CD4-positive, alpha-beta memory T cell (primary cell): ENCODE data around the gene PLXND1. TPM values are rescaled to one million over a fixed set of nuclear protein-coding genes. Genes with fewer than 3 reads are reported as not detected.

Experiments used
- CTCF ChIA-PET: fragments of 350-600 bp; sonication (Branson Sonifier 250); formaldehyde crosslinking; loops from one replicate; lab custom pipeline; 2021; ENCODE audit warnings: inconsistent platforms; ENCODE audit not compliant: partially characterized antibody; lab: Charles Lee
- POLR2A ChIA-PET: fragments of 350-600 bp; sonication (Branson Sonifier 250); formaldehyde crosslinking; loops from one replicate; lab custom pipeline; 2021; ENCODE audit not compliant: partially characterized antibody; lab: Charles Lee
- DNase-seq, 5 donors: peaks; one replicate each; pipeline versions ENCODE4 v3.0.0 to v3.0.0-alpha.2; 2020 to 2022; ENCODE audit warnings: mixed read lengths in 1 of 5
- H3K27ac ChIP-seq: one replicate; pipeline ENCODE4 v1.7.0; 2013; ENCODE audit warnings: low read depth, low read length
- H3K27me3 ChIP-seq: 2 replicates; pipeline ENCODE4 v1.7.0; 2013; ENCODE audit warnings: mild to moderate bottlenecking, low read length, moderate library complexity; ENCODE audit not compliant: insufficient read depth
- H3K36me3 ChIP-seq: 2 replicates; pipeline ENCODE4 v1.7.0; 2013; ENCODE audit warnings: mild to moderate bottlenecking, low read length, moderate library complexity; ENCODE audit not compliant: insufficient read depth
- H3K4me1 ChIP-seq: 2 replicates; pipeline ENCODE4 v1.7.0; 2013; ENCODE audit warnings: mild to moderate bottlenecking, low read length, moderate library complexity; ENCODE audit not compliant: insufficient read depth
- H3K4me3 ChIP-seq, 2 donors: one replicate each; pipeline ENCODE4 v1.7.0; 2013; ENCODE audit warnings: low read length in 2 of 2, mild to moderate bottlenecking in 1 of 2
- H3K9me3 ChIP-seq, 2 donors: one replicate each; pipeline ENCODE4 v1.7.0; 2013; ENCODE audit warnings: low read length in 2 of 2, control low read depth in 1 of 2; ENCODE audit not compliant: control insufficient read depth in 1 of 2
- H3K27ac Mint-ChIP-seq, 7 donors: one replicate each; pipeline ENCODE4 v1.8.0; 2020 to 2021; ENCODE audit warnings: mixed read lengths in 7 of 7, mild to moderate bottlenecking in 6 of 7, inconsistent platforms in 3 of 7, moderate library complexity in 3 of 7
- H3K27me3 Mint-ChIP-seq, 2 donors: one replicate each; pipeline ENCODE4 v1.8.0; 2020 to 2021; ENCODE audit warnings: mixed read lengths in 2 of 2
- H3K36me3 Mint-ChIP-seq, 2 donors: one replicate each; pipeline ENCODE4 v1.8.0; 2020 to 2021; ENCODE audit warnings: mixed read lengths in 2 of 2, inconsistent platforms in 1 of 2, mild to moderate bottlenecking in 1 of 2
- H3K4me1 Mint-ChIP-seq, 4 donors: one replicate each; pipeline ENCODE4 v1.8.0; 2020 to 2021; ENCODE audit warnings: mixed read lengths in 4 of 4, mild to moderate bottlenecking in 1 of 4
- H3K4me3 Mint-ChIP-seq, 8 donors: one replicate each; pipeline ENCODE4 v1.8.0; 2020 to 2021; ENCODE audit warnings: mixed read lengths in 8 of 8, mild to moderate bottlenecking in 7 of 8, moderate library complexity in 6 of 8, inconsistent platforms in 3 of 8
- H3K9me3 Mint-ChIP-seq, 8 donors: one replicate each; pipeline ENCODE4 v1.8.0; 2020 to 2021; ENCODE audit warnings: mixed read lengths in 8 of 8, mild to moderate bottlenecking in 5 of 8, inconsistent platforms in 3 of 8, moderate library complexity in 1 of 8
- intact Hi-C: fragments of 100-400 bp; cut with micrococcal nuclease; formaldehyde crosslinking; loops from one replicate; pipeline ENCODE4 v1.15.1; 2023
- polyA plus RNA-seq, 2 donors: library from polyadenylated mRNA; unstranded; fragments of 300-500 nt; fragmentation: Illumina TruSeq; gene quantifications; one replicate each; pipeline ENCODE4 v1.2.3, GENCODE V29; 2021
- total RNA-seq, 2 experiments: library from RNA; stranded (reverse); gene quantifications; one replicate each; pipeline ENCODE4 v1.2.3, GENCODE V29; 2021

PLXND1 gene
- total and polyA plus RNA-seq, 4 experiments from 2014 or later: 0.03 to 72.5 (median 40.1) TPM

DNA sequence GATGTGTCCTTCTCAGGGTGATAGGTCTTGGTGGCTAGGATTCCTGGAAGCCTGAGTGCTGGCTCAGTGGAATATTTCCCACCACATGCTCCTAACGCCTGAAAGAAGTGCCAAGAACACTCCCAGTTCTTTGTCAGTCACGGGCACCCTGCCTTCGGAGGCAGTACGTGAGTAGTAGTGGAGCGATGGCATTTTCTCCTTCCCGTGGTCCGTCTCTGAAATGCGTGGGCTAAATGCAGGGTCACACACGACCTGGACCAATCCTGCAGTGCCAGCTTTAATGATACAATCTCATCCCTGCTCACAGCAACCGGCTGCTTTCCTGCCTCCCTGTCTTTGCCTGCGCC lies 49.0 kb downstream of the PLXND1 start:
- ChIA-PET CTCF (interaction anchor here (0.9 to 1.3 kb wide), 2 partner anchors 38 to 67 kb away, joined by 3 to 5 read pairs; no protein-coding TSS in a partner anchor), POLR2A (interaction anchor here (1.0 to 2.8 kb wide), 2 partner anchors 19 to 48 kb away, joined by 3 to 16 read pairs; no protein-coding TSS in a partner anchor)
- Mint-ChIP-seq H3K27ac (peak overlapping the region in 1 of 7 donors; percentile 56), H3K36me3 (peaks cover 0 to 5% of the 10 kb centered on the region in 2 donors), H3K4me3 (no peak overlapping the region), H3K9me3 (no peaks in the 10 kb centered on the region), H3K4me1 (peaks cover 6 to 29% (median 20%) of the 10 kb centered on the region in 4 donors), H3K27me3 (peaks cover 0 to 1% of the 10 kb centered on the region in 2 donors)
- Histone ChIP-seq H3K9me3 (no peaks in the 10 kb centered on the region), H3K4me3 (no peak overlapping the region), H3K27ac (no peak overlapping the region), H3K27me3 (no peaks in the 10 kb centered on the region), H3K36me3 (no peaks in the 10 kb centered on the region), H3K4me1 (peaks cover 8% of the 10 kb centered on the region)
- no peak for DNase-seq
- intact Hi-C loops: loop anchor here (10.0 kb wide), 1 partner anchor 47 kb away; the partner anchor contains the start of gene PLXND1

DNA sequence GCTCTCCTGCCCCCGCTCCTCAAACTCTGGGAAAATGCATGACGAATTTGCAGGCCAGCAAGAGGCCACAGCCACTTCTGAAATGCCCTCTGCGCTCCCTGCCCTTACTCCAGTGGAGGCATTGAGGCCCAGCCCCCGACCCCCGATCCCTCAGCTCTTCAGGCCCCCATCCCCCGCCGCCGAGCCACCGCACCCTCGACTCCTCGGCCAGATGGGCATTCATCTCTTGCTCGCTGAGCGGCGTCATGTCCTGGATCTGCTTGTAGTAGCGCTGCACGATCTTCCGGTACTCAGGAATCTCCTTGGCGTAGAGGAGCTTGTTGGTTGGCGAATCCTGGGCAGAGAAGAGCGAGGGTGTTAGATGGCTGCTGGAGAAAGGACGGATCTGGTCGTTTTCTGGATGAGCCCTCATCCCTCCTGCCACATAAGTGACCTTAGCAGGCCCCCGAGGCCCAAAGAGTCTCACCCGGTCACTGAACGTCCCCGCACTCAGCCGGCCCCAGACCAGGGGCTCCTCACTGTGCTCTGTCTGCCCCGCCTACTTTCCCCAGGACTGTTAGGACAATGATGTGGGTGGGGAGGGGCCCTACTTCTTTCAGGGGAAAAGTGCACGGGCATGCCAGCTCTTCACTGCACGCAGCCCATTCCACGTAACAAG lies 49.5 kb downstream of the PLXND1 start:
- Mint-ChIP-seq H3K9me3 (no peaks in the 10 kb centered on the region), H3K4me1 (peaks cover 6 to 29% (median 20%) of the 10 kb centered on the region in 4 donors), H3K4me3 (no peak overlapping the region), H3K27ac (peak overlapping the region in 1 of 7 donors; percentile 50), H3K36me3 (peaks cover 0 to 5% of the 10 kb centered on the region in 2 donors), H3K27me3 (peaks cover 0 to 1% of the 10 kb centered on the region in 2 donors)
- H3K4me1 ChIP-seq: peaks cover 8% of the 10 kb centered on the region
- H3K9me3 ChIP-seq: no peaks in the 10 kb centered on the region
- no peak overlapping the region for H3K4me3 ChIP-seq
- no peak for DNase-seq
- intact Hi-C loops: loop anchor here (10.0 kb wide), 1 partner anchor 48 kb away; the partner anchor contains the start of gene PLXND1
- CTCF ChIA-PET: interaction anchor here (1.3 kb wide), 1 partner anchor 67 kb away, joined by 5 read pairs; no protein-coding TSS in a partner anchor
- no peak overlapping the region for H3K27ac ChIP-seq
- H3K27me3 ChIP-seq: no peaks in the 10 kb centered on the region
- POLR2A ChIA-PET: interaction anchor here (2.8 kb wide), 1 partner anchor 20 kb away, joined by 16 read pairs; no protein-coding TSS in a partner anchor
- no peaks in the 10 kb centered on the region for H3K36me3 ChIP-seq

- POLR2A ChIA-PET: no interaction called here
- Mint-ChIP-seq H3K27me3 (peaks cover 0 to 1% of the 10 kb centered on the region in 2 donors), H3K4me3 (no peak overlapping the region), H3K4me1 (peaks cover 6 to 29% (median 20%) of the 10 kb centered on the region in 4 donors), H3K36me3 (peaks cover 0 to 5% of the 10 kb centered on the region in 2 donors), H3K9me3 (no peaks in the 10 kb centered on the region), H3K27ac (no peak overlapping the region)
- no peaks in the 10 kb centered on the region for H3K27me3 ChIP-seq
- H3K36me3 ChIP-seq: no peaks in the 10 kb centered on the region
- CTCF ChIA-PET: no interaction called here
- H3K4me3 ChIP-seq: no peak overlapping the region
- no peaks in the 10 kb centered on the region for H3K9me3 ChIP-seq
- no peak overlapping the region for H3K27ac ChIP-seq
- peaks cover 8% of the 10 kb centered on the region for H3K4me1 ChIP-seq
- DNase-seq: no peak
- intact Hi-C loops: loop anchor here (10.0 kb wide), 1 partner anchor 48 kb away; the partner anchor contains the start of gene PLXND1
These were observed 50.1 kb downstream of the PLXND1 start for GRCh38 chr3:129556358-129556695.

DNA sequence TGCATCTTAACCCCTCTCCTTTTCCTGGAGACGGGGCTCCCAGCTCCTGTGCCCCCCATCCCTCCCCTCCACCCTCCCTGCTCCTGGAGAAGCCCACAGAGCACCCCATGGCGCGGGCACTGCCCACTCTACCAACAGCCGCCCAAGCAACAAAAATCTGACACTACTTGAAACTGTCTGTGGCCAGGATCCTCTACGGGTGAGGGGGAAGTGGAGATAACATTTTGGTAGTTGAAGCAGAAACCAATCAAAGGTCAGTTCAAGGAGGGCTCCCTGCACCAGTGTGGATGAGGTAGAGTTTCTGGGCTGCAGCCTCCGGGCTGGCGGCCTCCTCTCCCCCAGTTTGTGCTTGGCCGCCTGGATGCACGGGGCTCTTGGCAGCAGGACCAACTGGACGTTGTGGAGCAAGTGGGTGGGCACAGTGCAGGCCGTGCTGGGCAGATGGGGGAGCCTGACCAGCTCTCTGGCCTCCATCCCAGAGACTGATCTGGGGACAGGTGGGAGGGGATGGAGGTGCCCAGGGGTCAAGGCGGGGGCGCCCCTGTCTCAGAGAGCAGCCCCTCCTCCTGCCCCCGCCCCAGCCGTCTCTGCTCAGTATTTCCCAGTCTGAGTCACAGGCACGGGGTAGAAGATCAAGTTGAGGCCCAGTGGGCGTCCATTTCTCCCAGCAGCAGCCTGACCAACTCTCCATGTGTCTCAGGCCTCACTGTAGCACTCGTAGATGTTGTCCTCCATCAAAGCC lies 50.7 kb downstream of the PLXND1 start:
- CTCF ChIA-PET: no interaction called here
- H3K4me1 ChIP-seq: peaks cover 8% of the 10 kb centered on the region

DNA sequence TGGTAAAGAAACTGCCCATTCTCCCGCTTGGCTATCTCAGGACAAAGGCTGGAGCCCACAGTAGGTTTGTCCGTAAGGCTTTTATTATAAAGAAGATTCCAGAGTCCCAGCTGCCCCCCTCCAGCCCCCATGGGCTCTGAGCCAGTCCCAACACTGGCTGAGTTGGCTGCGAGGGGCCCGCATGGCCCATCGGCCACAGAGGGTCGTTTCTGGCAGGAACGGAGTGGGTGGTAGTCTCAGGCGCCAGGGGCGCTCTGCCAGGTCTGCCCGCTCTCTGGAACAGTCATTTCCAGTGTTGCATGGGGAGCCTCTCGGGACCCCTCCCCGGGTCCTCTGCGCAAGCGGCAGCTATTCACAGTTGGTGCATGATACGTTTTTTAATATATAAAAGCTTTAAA lies 51.3 kb downstream of the PLXND1 start:
- Histone ChIP-seq H3K4me1 (peaks cover 8% of the 10 kb centered on the region), H3K27me3 (no peaks in the 10 kb centered on the region), H3K4me3 (no peak overlapping the region), H3K9me3 (no peaks in the 10 kb centered on the region), H3K36me3 (no peaks in the 10 kb centered on the region), H3K27ac (no peak overlapping the region)
- ChIA-PET CTCF (interaction anchor here (1.5 to 1.6 kb wide), 2 partner anchors 65 to 116 kb away, joined by 3 to 5 read pairs; no protein-coding TSS in a partner anchor), POLR2A (interaction anchor here (1.0 to 2.6 kb wide), 3 partner anchors 22 to 50 kb away, joined by 3 to 12 read pairs (median 7); no protein-coding TSS in a partner anchor)
- intact Hi-C loops: loop anchor here (10.0 kb wide), 1 partner anchor 50 kb away; the partner anchor contains the start of gene PLXND1
- peaks cover 4 to 24% (median 19%) of the 10 kb centered on the region in 4 donors for H3K4me1 Mint-ChIP-seq
- no peaks in the 10 kb centered on the region for H3K36me3 Mint-ChIP-seq
- no peak overlapping the region for H3K4me3 Mint-ChIP-seq
- H3K9me3 Mint-ChIP-seq: no peaks in the 10 kb centered on the region
- H3K27ac Mint-ChIP-seq: peak overlapping the region in 1 of 7 donors; percentile 72
- no peak for DNase-seq
- H3K27me3 Mint-ChIP-seq: no peaks in the 10 kb centered on the region

More for the DNA sequence above, 50.7 kb downstream of the PLXND1 start:
- Mint-ChIP-seq H3K36me3 (peaks cover 0 to 3% of the 10 kb centered on the region in 2 donors), H3K9me3 (no peaks in the 10 kb centered on the region), H3K27ac (no peak overlapping the region), H3K4me3 (no peak overlapping the region), H3K27me3 (peaks cover 0 to 1% of the 10 kb centered on the region in 2 donors), H3K4me1 (peaks cover 6 to 28% (median 20%) of the 10 kb centered on the region in 4 donors)
- no peaks in the 10 kb centered on the region for H3K9me3 ChIP-seq
- intact Hi-C loops: loop anchor here (10.0 kb wide), 1 partner anchor 49 kb away; the partner anchor contains the start of gene PLXND1
- no peak overlapping the region for H3K4me3 ChIP-seq
- H3K27ac ChIP-seq: no peak overlapping the region
- no peaks in the 10 kb centered on the region for H3K27me3 ChIP-seq
- H3K36me3 ChIP-seq: no peaks in the 10 kb centered on the region
- DNase-seq: no peak
- POLR2A ChIA-PET: interaction anchor here (2.1 to 2.6 kb wide), 2 partner anchors 21 to 49 kb away, joined by 7 to 12 read pairs; no protein-coding TSS in a partner anchor

- H3K4me3 Mint-ChIP-seq: peak overlapping the region in 2 of 8 donors; percentile 0 to 19
- peaks cover 8% of the 10 kb centered on the region for H3K4me1 ChIP-seq
- peak overlapping the region in 4 of 7 donors; percentile 58 to 77 (median 72) for H3K27ac Mint-ChIP-seq
- H3K9me3 Mint-ChIP-seq: no peaks in the 10 kb centered on the region
- no peak overlapping the region for H3K4me3 ChIP-seq
- no peaks in the 10 kb centered on the region for H3K36me3 ChIP-seq
- ChIA-PET POLR2A (interaction anchor here (1.0 to 2.6 kb wide), 3 partner anchors 22 to 51 kb away, joined by 3 to 12 read pairs (median 7); no protein-coding TSS in a partner anchor), CTCF (interaction anchor here (1.5 to 1.6 kb wide), 2 partner anchors 64 to 115 kb away, joined by 3 to 5 read pairs; no protein-coding TSS in a partner anchor)
- no peaks in the 10 kb centered on the region for H3K9me3 ChIP-seq
- H3K36me3 Mint-ChIP-seq: no peaks in the 10 kb centered on the region
- H3K27me3 Mint-ChIP-seq: no peaks in the 10 kb centered on the region
- no peak for DNase-seq
- no peaks in the 10 kb centered on the region for H3K27me3 ChIP-seq
- intact Hi-C loops: loop anchor here (10.0 kb wide), 1 partner anchor 50 kb away; the partner anchor contains the start of gene PLXND1
- no peak overlapping the region for H3K27ac ChIP-seq
- H3K4me1 Mint-ChIP-seq: peaks cover 4 to 24% (median 19%) of the 10 kb centered on the region in 4 donors
These were observed 51.9 kb downstream of the PLXND1 start for GRCh38 chr3:129554356-129555152.
